ENCODE results near the gene MMP28.

Gene MMP28

GRCh38 chr17:35799942-35800341 is 4.5 kb upstream of the MMP28 start:
- TF ChIP-seq CTCF (conservative IDR thresholded peaks at IDR 0.05) (no peak), ZFX (IDR thresholded peaks at IDR 0.05) (no peak)
- no peak overlapping the region for H3K27ac ChIP-seq

DNA sequence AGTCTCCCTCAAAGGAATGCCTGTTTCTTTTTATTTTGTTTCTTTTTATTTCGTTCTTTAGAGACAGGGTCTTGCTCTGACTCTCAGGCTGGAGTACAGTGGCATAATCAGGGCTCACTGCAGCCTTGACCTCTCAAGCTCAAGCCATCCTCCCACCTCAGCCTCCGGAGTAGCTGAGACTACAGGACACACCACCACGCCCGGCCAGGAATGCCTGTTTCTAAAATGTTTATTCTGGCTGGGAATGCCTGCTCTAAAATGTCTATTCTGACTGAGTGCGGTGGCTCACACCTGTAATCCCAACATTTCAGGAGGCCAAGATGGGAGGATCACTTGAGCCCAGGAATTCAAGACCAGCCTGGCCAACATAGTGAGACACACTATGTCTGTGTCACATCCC is 2.5 kb upstream of the MMP28 start:
- no peak overlapping the region for H3K27ac ChIP-seq
- TF ChIP-seq ZFX (IDR thresholded peaks at IDR 0.05) = no peak
- TF ChIP-seq CTCF (conservative IDR thresholded peaks at IDR 0.05) = no peak

GRCh38 chr17:35797370-35797769 is 1.9 kb upstream of the MMP28 start:
- no peak overlapping the region for H3K27ac ChIP-seq
- TF ChIP-seq ZFX (IDR thresholded peaks at IDR 0.05) (no peak), CTCF (conservative IDR thresholded peaks at IDR 0.05) (no peak)

DNA sequence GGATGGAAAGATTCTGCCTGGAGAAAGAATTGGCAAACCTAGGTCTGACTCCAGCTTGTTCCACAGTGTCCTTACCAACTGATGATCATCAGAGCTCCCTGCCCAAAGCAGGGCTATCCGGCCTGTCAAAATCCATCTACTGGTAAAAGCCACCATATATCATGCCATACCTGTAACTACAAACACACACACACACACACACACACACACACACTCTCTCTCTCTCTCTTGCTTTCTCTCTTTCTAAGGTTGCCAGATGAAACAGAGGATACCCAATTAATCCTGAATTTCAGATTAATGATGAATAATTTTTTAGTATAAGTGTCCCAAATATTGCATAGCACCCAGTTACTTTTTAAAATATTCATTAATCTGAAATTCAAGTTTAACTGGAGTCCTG is 1.5 kb upstream of the MMP28 start:
- TF ChIP-seq ZFX (IDR thresholded peaks at IDR 0.05) (no peak), CTCF (conservative IDR thresholded peaks at IDR 0.05) (no peak)
- H3K27ac ChIP-seq = no peak overlapping the region

GRCh38 chr17:35795871-35796265 is 427 bp upstream of the MMP28 start:
- H3K27ac ChIP-seq = no peak overlapping the region
- TF ChIP-seq ZFX (IDR thresholded peaks at IDR 0.05) (no peak), CTCF (conservative IDR thresholded peaks at IDR 0.05) (no peak)

DNA sequence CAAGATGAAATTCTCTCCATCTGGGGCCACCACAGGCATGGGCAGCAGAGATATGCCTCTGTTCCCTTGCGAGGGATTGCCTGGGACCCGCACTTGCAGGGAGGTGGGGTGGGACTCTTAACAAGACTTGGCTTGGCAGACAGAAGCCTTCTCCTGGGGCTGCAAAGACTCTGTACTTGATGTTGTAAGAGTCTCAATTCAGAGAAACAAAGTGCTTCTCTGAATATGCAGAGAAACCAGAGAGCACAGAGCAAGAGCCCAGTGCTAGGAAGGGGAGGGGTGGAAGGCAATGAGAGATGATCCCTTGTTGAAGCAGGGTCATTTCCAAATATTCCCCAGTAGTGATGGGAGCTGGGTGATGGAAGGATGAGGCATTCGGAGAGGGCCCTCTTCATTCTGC is 2.2 kb downstream of the MMP28 start:
- H3K27ac ChIP-seq = no peak overlapping the region
- TF ChIP-seq CTCF (conservative IDR thresholded peaks at IDR 0.05) (no peak), ZFX (IDR thresholded peaks at IDR 0.05) (no peak)

GRCh38 chr17:35791681-35792350 is 3.6 kb downstream of the MMP28 start:
- TF ChIP-seq CTCF (conservative IDR thresholded peaks at IDR 0.05) (no peak), ZFX (IDR thresholded peaks at IDR 0.05) (no peak)
- no peak overlapping the region for H3K27ac ChIP-seq
